ENCODE results near the gene BRINP2. TPM values are rescaled to one million over a fixed set of nuclear protein-coding genes. Genes with fewer than 3 reads are reported as not detected.

The BRINP2 gene
- polyA plus RNA-seq, 1 experiment = not detected

GRCh38 chr1:177257128-177257527 is 86.4 kb downstream of the BRINP2 start:
- Histone ChIP-seq H3K27me3 (ENCODE audit: control insufficient read depth, insufficient read depth, low read length) (peaks cover 4% of the 10 kb centered on the region), H3K9me3 (ENCODE audit: control insufficient read depth, insufficient read depth, low read length) (no peaks in the 10 kb centered on the region), H3K4me3 (ENCODE audit: low read depth, low read length) (no peak overlapping the region), H3K27ac (ENCODE audit: low read depth, low read length) (no peak overlapping the region)
- CTCF ChIA-PET = interaction anchor here (0.9 to 1.0 kb wide), 4 partner anchors 75 to 1799 kb away, joined by 3 to 5 read pairs (median 4); no protein-coding TSS in a partner anchor
- DNase-seq (ENCODE audit: low read depth, low spot score) = no peak
- POLR2A ChIA-PET = no interaction called here
- TF ChIP-seq CTCF (IDR thresholded peaks at IDR 0.05; ENCODE audit: low read depth, low read length) = no peak

- ChIA-PET CTCF (no interaction called here), POLR2A (no interaction called here)
- Histone ChIP-seq H3K4me3 (ENCODE audit: low read depth, low read length) (no peak overlapping the region), H3K27me3 (ENCODE audit: control insufficient read depth, insufficient read depth, low read length) (peaks cover 4% of the 10 kb centered on the region), H3K9me3 (ENCODE audit: control insufficient read depth, insufficient read depth, low read length) (no peaks in the 10 kb centered on the region), H3K27ac (ENCODE audit: low read depth, low read length) (no peak overlapping the region)
- no peak for TF ChIP-seq CTCF (IDR thresholded peaks at IDR 0.05; ENCODE audit: low read depth, low read length)
- DNase-seq (ENCODE audit: low read depth, low spot score) = no peak
Measured at GRCh38 chr1:177257576-177257975, 86.8 kb downstream of the BRINP2 start.

GRCh38 chr1:177270863-177271262 is 100.1 kb downstream of the BRINP2 start:
- Histone ChIP-seq H3K27ac (ENCODE audit: low read depth, low read length) (no peak overlapping the region), H3K27me3 (ENCODE audit: control insufficient read depth, insufficient read depth, low read length) (peaks cover 5% of the 10 kb centered on the region), H3K4me3 (ENCODE audit: low read depth, low read length) (no peak overlapping the region), H3K9me3 (ENCODE audit: control insufficient read depth, insufficient read depth, low read length) (no peaks in the 10 kb centered on the region)
- TF ChIP-seq CTCF (IDR thresholded peaks at IDR 0.05; ENCODE audit: low read depth, low read length) = no peak
- CTCF ChIA-PET = no interaction called here
- POLR2A ChIA-PET = no interaction called here
- DNase-seq (ENCODE audit: low read depth, low spot score) = no peak

GRCh38 chr1:177273141-177273540 is 102.4 kb downstream of the BRINP2 start:
- Histone ChIP-seq H3K27ac (ENCODE audit: low read depth, low read length) (no peak overlapping the region), H3K9me3 (ENCODE audit: control insufficient read depth, insufficient read depth, low read length) (no peaks in the 10 kb centered on the region), H3K27me3 (ENCODE audit: control insufficient read depth, insufficient read depth, low read length) (peaks cover 5% of the 10 kb centered on the region), H3K4me3 (ENCODE audit: low read depth, low read length) (no peak overlapping the region)
- CTCF ChIA-PET = interaction anchor here (0.5 kb wide), 1 partner anchor 90 kb away, joined by 3 read pairs; no protein-coding TSS in a partner anchor
- POLR2A ChIA-PET = no interaction called here
- no peak for DNase-seq (ENCODE audit: low read depth, low spot score)
- TF ChIP-seq CTCF (IDR thresholded peaks at IDR 0.05; ENCODE audit: low read depth, low read length) = no peak

- DNase-seq (ENCODE audit: low read depth, low spot score) = no peak
- ChIA-PET POLR2A (no interaction called here), CTCF (interaction anchor here (0.5 kb wide), 1 partner anchor 60 kb away, joined by 3 read pairs; no protein-coding TSS in a partner anchor)
Measured at GRCh38 chr1:177274687-177275211, 104.0 kb downstream of the BRINP2 start.

More at GRCh38 chr1:177274687-177275211, 104.0 kb downstream of the BRINP2 start:
- Histone ChIP-seq H3K27me3 (ENCODE audit: control insufficient read depth, insufficient read depth, low read length) (peaks cover 5% of the 10 kb centered on the region), H3K27ac (ENCODE audit: low read depth, low read length) (no peak overlapping the region), H3K9me3 (ENCODE audit: control insufficient read depth, insufficient read depth, low read length) (no peaks in the 10 kb centered on the region), H3K4me3 (ENCODE audit: low read depth, low read length) (no peak overlapping the region)
- TF ChIP-seq CTCF (IDR thresholded peaks at IDR 0.05; ENCODE audit: low read depth, low read length) = no peak
